ENCODE measurements around the gene STEAP3.

- TF ChIP-seq CTCF (IDR thresholded peaks at IDR 0.05; ENCODE audit: insufficient read depth, low read depth, low read length) (no peak), EZH2 (IDR thresholded peaks at IDR 0.05; ENCODE audit: insufficient read depth, low read length) (no peak)
These were observed 25.7 kb downstream of the STEAP3 start for GRCh38 chr2:119249311-119249710.

Measured in astrocyte (in vitro differentiated cells and primary cell).